SHP77 (cell line): ENCODE results near the gene EFCAB7.
A peak's percentile ranks its signal among the peaks of the same experiment; 100 is the strongest.

ENCODE experiments used
- DNase-seq, 2 experiments: peaks; one replicate each; lab custom pipeline; 2025; lab: John Stamatoyannopoulos, UW

The EFCAB7 gene

DNA sequence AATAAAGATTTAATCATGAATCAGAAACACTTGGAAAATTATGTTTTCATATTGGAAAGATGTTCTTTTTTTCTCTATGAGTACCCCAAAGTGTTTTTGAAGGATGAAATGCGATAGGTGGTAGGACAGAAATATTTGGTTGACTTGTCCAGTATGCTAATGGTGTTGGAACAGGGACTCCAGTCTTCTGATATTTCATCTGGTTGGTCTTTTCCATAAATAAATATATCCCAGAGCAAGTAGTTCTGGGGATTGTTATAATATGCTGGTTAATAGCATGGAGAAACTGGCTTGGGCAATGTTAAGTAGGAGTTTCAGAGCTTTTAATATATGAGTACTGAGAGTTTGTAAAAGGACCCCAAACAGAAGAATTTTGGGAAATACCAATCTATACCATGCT, 78.6 kb downstream of the EFCAB7 start:
- no peak for DNase-seq

DNA sequence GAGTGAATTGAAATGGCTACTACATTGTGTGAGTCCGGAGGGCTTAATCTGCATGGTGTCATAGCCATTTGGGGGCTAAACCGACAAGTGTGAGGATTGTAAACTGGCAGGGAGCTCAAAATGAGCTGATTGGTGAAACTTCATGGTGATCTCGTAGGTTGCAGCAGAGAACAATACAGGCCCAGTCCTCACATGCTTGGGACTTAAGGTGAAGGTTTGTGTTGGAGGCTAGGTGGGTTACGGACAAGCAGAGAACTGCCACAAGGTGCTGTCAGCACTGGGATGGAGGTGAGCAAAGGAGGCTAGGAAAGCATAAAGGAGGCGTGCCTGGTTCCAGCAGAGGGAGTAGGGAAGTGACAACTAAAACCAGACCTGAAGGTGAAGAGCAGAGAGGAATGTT, 79.3 kb downstream of the EFCAB7 start:
- no peak for DNase-seq

DNA sequence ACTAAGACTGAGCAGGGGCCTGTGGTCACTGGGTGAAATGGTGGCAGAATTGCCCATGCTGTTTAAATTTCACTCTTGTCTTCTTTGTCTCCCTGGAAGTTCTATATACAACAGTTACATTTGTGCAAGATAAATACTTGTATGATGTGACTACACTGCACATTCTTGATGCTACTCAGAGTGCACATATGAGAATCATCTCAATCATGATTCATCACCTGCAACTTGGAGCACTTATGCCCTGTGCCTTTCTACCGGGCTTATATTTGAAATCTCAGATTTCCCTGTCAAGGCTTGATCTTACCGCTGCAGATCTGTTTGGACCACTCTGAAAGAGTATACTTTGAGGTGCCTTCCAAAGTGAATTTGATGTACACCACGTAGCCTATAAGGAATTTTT, 80.5 kb downstream of the EFCAB7 start:
- no peak for DNase-seq

DNA sequence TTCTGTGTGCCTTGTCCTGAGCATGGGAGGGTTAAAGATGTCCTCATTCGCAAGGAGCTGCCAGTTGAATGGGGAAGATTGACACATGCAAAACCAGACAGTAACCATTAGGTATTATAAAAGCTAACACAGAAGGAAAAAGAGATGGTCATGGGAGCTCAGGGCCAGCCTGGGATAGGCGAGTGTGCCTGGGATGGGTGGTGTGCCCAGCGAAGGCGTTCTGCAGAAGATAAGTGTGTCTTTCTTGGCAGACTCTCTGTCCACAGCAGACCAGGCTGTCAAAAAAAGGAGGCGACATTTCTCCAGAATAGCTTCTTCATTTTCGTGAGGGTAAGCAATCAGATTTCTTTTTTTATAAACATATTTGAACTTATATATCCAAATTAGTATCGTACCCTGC, 84.0 kb downstream of the EFCAB7 start:
- DNase-seq, result no peak

DNA sequence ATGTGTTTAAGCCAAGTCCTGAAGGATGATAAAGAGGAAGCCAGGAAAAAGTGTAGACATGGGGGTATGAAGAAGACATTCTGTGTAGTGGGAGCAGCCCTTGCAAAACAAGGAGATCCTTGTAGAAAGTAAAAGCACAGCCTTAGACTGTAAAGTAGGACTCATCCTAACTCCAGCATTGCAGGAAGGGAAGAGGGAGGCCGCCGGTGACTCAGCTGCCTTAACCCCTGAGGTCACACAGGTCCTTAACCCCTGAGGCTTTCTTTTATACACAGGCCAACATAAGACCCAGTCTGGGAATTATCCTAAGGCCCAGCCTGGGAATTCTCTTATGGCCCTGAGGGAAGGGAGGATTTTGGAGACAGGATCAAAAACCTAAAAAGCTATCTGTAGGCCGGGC, 87.9 kb downstream of the EFCAB7 start:
- DNase-seq, result no peak

DNA sequence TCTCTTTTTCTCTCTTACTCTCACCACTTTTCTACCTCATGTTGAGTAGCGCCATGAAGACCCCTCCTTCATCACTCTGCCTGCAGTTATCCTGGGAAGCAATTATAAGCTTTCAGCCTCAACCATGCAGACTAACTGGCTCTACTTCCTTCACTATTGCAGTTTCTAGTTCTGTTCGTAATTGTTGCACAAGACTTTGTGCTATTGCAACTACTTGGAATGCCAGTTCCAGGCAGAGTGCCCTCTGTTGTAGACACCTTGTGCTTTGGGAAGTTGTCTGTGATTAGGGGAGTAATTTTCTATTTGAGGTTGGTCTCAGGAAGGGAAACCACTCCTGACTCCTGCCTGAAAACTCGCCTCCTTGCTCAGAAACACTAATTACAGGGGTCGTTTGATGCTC, 89.2 kb downstream of the EFCAB7 start:
- no peak for DNase-seq

DNA sequence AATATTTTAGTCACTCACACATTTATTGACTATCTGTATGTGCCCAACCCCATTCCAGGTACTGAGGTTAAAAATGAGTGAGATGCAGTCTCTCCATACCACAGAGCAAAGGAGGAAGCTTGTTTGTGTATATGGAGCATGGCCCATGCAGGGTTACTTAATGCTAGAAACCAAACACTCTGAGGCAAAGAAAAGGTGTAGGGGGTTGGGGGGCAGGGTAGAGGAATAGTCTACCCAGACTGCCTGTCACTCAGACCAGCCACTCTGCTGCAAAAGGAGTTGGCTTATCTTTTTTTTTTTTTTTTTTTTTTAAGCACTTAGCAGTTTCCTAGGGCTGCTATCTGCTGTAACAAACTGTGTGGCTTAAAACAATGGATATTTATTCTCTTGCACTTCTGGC, 89.6 kb downstream of the EFCAB7 start:
- DNase-seq, result no peak

DNA sequence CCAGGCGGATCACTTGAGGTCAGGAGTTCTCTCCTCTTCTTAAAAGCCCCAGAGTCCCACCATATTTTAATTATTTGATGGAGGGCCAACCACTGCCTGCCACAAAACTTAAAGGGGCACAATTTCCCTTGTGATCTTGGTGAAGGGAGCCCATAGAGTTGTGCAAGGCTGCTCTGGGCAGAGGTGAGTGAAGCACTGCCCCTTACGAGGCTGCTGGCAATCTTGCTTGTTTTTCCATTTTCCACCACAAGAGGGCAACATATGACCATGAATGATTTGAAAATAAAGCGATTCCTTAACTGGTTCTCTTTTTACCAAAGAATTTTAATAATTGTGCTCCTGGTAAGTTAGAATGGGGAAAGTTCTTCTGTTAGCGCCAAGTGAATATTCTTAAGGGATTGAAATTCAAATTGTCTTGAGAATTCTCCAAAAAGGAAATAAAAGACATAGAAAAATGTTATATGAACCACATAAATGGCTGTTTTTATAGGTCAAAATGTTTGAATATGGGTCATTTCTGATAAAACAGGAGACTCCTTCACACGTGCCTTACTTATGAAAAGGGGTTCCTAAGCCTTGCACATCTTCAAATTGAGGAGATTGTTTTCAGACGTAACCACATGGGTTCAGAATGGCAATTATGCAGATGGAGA, 92.6 kb downstream of the EFCAB7 start:
- peak; percentile 21 to 42 for DNase-seq

DNA sequence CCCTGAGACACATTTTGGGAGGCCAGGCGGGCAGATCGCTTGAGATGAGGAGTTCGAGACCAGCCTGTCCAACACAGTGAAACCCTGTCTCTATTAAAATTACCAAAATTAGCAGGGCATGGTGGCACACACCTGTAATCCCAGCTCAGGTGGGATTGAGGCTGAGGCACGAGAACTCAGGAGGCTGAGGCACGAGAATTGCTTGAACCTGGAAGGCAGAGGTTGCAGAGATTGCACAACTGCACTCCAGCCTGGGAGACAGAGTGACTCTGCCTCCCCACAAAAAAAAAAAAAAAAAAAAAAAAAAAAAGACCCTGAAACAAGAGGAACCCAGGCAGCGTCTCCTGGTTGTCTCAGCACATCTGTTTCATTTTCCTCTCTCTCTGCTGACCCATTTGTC, 94.1 kb downstream of the EFCAB7 start:
- no peak for DNase-seq

DNA sequence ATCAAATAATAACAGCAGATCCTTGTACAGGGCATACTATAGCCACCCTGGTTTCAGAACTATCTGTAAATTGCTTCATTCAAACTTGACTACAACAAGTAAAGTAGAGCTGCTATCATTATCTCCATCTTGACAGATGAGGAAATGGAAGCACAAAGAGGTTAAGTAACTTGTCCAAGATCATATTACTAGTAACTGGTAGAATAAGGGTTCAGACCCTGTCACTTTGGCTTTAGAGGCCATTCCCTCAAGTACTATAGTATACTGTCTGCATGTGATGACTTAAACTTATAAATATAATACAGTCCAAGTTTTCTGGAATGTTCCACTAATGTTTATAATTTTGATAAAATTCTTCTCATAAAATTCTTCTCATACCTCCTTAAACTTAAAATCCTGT, 94.7 kb downstream of the EFCAB7 start:
- DNase-seq, result no peak

DNA sequence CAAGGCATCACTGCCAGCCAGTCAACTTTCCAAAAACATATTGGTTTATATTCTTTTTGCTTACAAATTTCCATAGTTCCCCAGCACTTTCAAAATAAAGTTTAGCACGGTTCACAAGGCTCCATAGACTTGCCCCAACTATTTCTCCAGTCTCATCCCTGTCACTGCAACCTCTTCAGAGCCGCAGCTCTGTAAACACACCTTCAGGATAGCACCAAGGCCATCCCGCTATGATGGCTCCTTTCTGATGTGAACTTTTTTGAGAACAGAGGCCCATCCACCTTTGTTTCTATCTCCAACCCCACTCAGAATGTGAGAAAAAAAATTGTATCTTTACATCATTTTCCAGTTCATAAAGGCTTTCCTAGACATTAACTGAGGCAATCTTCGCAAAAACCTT, 96.2 kb downstream of the EFCAB7 start:
- DNase-seq, result no peak

DNA sequence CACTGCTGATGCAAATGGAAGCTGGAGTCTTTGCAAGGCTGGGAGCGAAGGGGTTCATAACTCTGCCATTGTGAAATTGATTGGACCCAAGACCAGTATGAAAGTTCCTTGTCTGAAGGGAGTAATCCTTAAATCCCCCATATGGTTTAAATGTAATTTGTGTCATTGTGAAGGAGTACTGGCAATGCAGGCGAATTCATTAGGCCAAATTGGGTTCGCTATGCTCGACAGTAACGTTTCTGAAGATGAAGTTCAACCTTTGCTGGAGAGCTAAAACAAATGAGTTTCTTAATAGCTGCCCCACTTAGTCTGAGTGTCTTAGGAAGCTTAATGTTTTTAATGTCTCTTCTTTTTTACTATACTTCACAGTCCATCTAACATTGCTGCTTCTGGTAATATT, 97.3 kb downstream of the EFCAB7 start:
- DNase-seq, result no peak

DNA sequence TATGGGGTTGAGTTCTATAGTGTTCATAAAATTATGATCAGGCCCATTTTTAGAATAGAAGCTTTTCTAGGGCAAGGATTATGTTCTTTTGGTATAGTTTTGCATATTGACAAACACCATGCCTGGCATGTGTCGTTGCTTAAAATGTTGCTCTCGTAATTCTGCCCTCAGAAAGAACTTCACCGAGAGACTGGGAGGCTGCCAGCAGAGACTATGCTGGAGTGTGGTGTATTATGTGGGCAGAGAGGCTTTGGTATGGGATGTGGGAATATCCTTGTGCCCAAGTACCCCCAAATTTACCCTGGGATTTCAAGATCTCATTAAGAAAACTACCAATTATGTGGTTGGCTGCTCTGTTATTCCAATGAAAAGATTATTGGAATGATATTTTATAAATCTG, 97.8 kb downstream of the EFCAB7 start:
- DNase-seq, result no peak

DNA sequence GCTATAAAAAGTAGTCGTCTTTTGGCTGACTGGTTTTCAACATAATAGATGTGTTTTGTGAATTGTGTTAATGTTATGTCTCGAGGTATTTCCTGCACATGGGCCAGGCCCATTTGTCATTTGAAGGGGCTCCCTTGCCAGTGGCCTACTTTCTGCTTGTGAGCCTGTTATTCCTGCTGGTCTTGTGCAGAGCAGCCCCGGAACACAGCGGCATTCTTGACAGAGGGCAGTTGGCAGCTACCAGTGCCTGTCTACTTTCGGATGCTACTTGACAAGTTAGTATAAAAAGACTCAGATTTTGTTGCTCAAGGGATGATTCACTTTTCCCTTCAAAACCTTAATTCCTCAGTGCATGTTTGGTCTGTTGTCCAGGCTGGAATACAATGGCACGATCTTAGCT, 98.4 kb downstream of the EFCAB7 start:
- DNase-seq, result no peak
